IMR-90 (cell line): ENCODE results near the gene DAPK1. TPM values are rescaled to one million over a fixed set of nuclear protein-coding genes. Genes with fewer than 3 reads are reported as not detected.

Source experiments
- ATAC-seq: fragments of 200-7000 bp; cut with Tn5 transposase; 2 replicates; pipeline ENCODE4 v1.9.1; 2020; ENCODE audit warnings: low read depth, mild to moderate bottlenecking, moderate library complexity
- BruUV-seq: library from RNA; stranded (reverse); fragments of 400-500 nt; replicated peaks from 2 replicates; lab custom pipeline; 2021; lab: Mats Ljungman, UMichigan
- CTCF ChIA-PET: fragments of 300-600 bp; formaldehyde crosslinking; extraction: SDS; loops from one replicate; lab custom pipeline; 2021; ENCODE audit warnings: antibody characterized with exemption; lab: Yijun Ruan, JAX
- POLR2A ChIA-PET: fragments of 300-600 bp; sonication (Branson Sonifier 250); formaldehyde crosslinking; loops from one replicate; lab custom pipeline; 2022; ENCODE audit warnings: antibody characterized with exemption; ENCODE audit not compliant: unreplicated experiment; lab: Charles Lee
- DNase-seq: peaks from one replicate; pipeline ENCODE4 v3.0.0; 2013
- H2AFZ ChIP-seq: replicated peaks from 2 replicates; pipeline ENCODE3; 2013; ENCODE audit warnings: low read length, mild to moderate bottlenecking; ENCODE audit not compliant: poor library complexity
- H2AK5ac ChIP-seq: 2 replicates; pipeline ENCODE4 v1.6.1; 2013; ENCODE audit warnings: low read depth, low read length, inconsistent platforms
- H2AK9ac ChIP-seq: replicated peaks from 2 replicates; pipeline ENCODE3; 2013; ENCODE audit warnings: mild to moderate bottlenecking, low read depth, low read length, moderate library complexity; ENCODE audit not compliant: poor library complexity
- H2BK120ac ChIP-seq: 2 replicates; pipeline ENCODE4 v1.6.1; 2013; ENCODE audit warnings: low read depth, low read length, inconsistent platforms
- H2BK15ac ChIP-seq: 3 replicates; pipeline ENCODE4 v1.6.1; 2013; ENCODE audit warnings: low read depth, low read length, inconsistent platforms
- H2BK20ac ChIP-seq: 2 replicates; pipeline ENCODE4 v1.6.1; 2013; ENCODE audit warnings: low read depth, mild to moderate bottlenecking, inconsistent platforms, low read length, moderate library complexity
- H2BK5ac ChIP-seq: 2 replicates; pipeline ENCODE4 v1.6.1; 2013; ENCODE audit warnings: mild to moderate bottlenecking, low read depth, low read length, inconsistent platforms; ENCODE audit not compliant: poor library complexity, severe bottlenecking
- H3K14ac ChIP-seq: replicated peaks from 2 replicates; pipeline ENCODE4 v1.6.1; 2013; ENCODE audit warnings: low read depth, low read length, inconsistent platforms
- H3K18ac ChIP-seq: 2 replicates; pipeline ENCODE4 v1.6.1; 2013; ENCODE audit warnings: low read depth, low read length, control low read depth
- H3K23ac ChIP-seq: 2 replicates; pipeline ENCODE4 v1.6.1; 2013; ENCODE audit warnings: low read depth, low read length, inconsistent platforms
- H3K27ac ChIP-seq: 2 replicates; pipeline ENCODE4 v1.5.1; 2013; ENCODE audit warnings: mild to moderate bottlenecking, control low read depth, low read length; ENCODE audit not compliant: insufficient read depth
- H3K27me3 ChIP-seq: 2 replicates; pipeline ENCODE4 v1.6.1; 2013; ENCODE audit warnings: low read length; ENCODE audit not compliant: control insufficient read depth, insufficient read depth
- H3K36me3 ChIP-seq: 2 replicates; pipeline ENCODE4 v1.6.1; 2013; ENCODE audit warnings: low read length, mixed read lengths; ENCODE audit not compliant: control insufficient read depth, insufficient read depth
- H3K4ac ChIP-seq: 2 replicates; pipeline ENCODE4 v1.6.1; 2013; ENCODE audit warnings: low read depth, low read length, inconsistent platforms
- H3K4me1 ChIP-seq: 2 replicates; pipeline ENCODE4 v1.6.1; 2013; ENCODE audit warnings: low read length, mixed read lengths; ENCODE audit not compliant: control insufficient read depth, insufficient read depth
- H3K4me2 ChIP-seq: 2 replicates; pipeline ENCODE4 v1.6.1; 2013; ENCODE audit warnings: low read depth, mild to moderate bottlenecking, control low read depth, low read length, moderate library complexity
- H3K4me3 ChIP-seq: 2 replicates; pipeline ENCODE4 v1.5.1; 2013; ENCODE audit warnings: low read depth, mild to moderate bottlenecking, control low read depth, low read length, moderate library complexity; ENCODE audit not compliant: insufficient read depth
- H3K56ac ChIP-seq: 2 replicates; pipeline ENCODE4 v1.6.1; 2013; ENCODE audit warnings: low read length, inconsistent platforms; ENCODE audit not compliant: insufficient read depth; ENCODE audit errors: extremely low read depth
- H3K79me1 ChIP-seq, 2 experiments: 2 replicates each; pipeline ENCODE4 v1.6.1; 2013; ENCODE audit warnings: low read length in 2 of 2, inconsistent platforms in 1 of 2, low read depth in 1 of 2
- H3K9ac ChIP-seq: 2 replicates; pipeline ENCODE4 v1.6.1; 2013; ENCODE audit warnings: low read depth, low read length, control low read depth
- H3K9me1 ChIP-seq: 2 replicates; pipeline ENCODE4 v1.6.1; 2013; ENCODE audit warnings: low read length, inconsistent platforms; ENCODE audit not compliant: insufficient read depth
- H3K9me3 ChIP-seq: 2 replicates; pipeline ENCODE4 v1.6.1; 2013; ENCODE audit warnings: low read length; ENCODE audit not compliant: control insufficient read depth, insufficient read depth
- H4K20me1 ChIP-seq: 2 replicates; pipeline ENCODE4 v1.6.1; 2013; ENCODE audit warnings: low read length, inconsistent platforms; ENCODE audit not compliant: insufficient read depth
- H4K5ac ChIP-seq: 2 replicates; pipeline ENCODE4 v1.6.1; 2013; ENCODE audit warnings: mild to moderate bottlenecking, low read depth, low read length, control low read depth
- H4K8ac ChIP-seq, 2 experiments: 2 replicates each; pipeline ENCODE4 v1.6.1; 2013; ENCODE audit warnings: low read depth in 2 of 2, low read length in 2 of 2, control low read depth in 1 of 2, inconsistent platforms in 1 of 2
- H4K91ac ChIP-seq: 2 replicates; pipeline ENCODE4 v1.6.1; 2013; ENCODE audit warnings: low read depth, low read length, inconsistent platforms; ENCODE audit not compliant: insufficient read depth
- BHLHE40 ChIP-seq: fragments of 150-350 bp; IDR thresholded peaks from 2 replicates; pipeline ENCODE4 v1.6.1; 2016; ENCODE audit warnings: mild to moderate bottlenecking, low read depth, low read length
- CEBPB ChIP-seq: IDR thresholded peaks from 2 replicates; pipeline ENCODE4 v1.6.1; 2012; ENCODE audit warnings: low read depth, low read length, improper control_type of control experiment
- CHD1 ChIP-seq: IDR thresholded peaks from 2 replicates; pipeline ENCODE4 v1.6.1; 2012; ENCODE audit warnings: low read depth, low read length, improper control_type of control experiment
- CTCF ChIP-seq: conservative IDR thresholded peaks from 2 replicates; pipeline ENCODE4 v1.5.1; 2012; ENCODE audit warnings: mild to moderate bottlenecking, low read depth, low read length, improper control_type of control experiment
- ELK1 ChIP-seq: fragments of 150-350 bp; IDR thresholded peaks from 2 replicates; pipeline ENCODE4 v1.6.1; 2016; ENCODE audit warnings: low read depth, mild to moderate bottlenecking, low read length, moderate library complexity, borderline replicate concordance
- FOS ChIP-seq: fragments of 150-350 bp; IDR thresholded peaks from 2 replicates; pipeline ENCODE4 v1.6.1; 2016; ENCODE audit warnings: low read depth, low read length
- MAFK ChIP-seq: IDR thresholded peaks from 2 replicates; pipeline ENCODE4 v1.6.1; 2012; ENCODE audit warnings: low read depth, low read length, improper control_type of control experiment
- MAZ ChIP-seq: IDR thresholded peaks from 2 replicates; pipeline ENCODE4 v1.6.1; 2012; ENCODE audit warnings: low read depth, mild to moderate bottlenecking, low read length, improper control_type of control experiment, moderate library complexity, borderline replicate concordance
- MXI1 ChIP-seq: IDR thresholded peaks from 2 replicates; pipeline ENCODE4 v1.6.1; 2012; ENCODE audit warnings: low read depth, mild to moderate bottlenecking, low read length, moderate library complexity, borderline replicate concordance
- NFE2L2 ChIP-seq: fragments of 150-350 bp; IDR thresholded peaks from 2 replicates; pipeline ENCODE4 v1.6.1; 2016; ENCODE audit warnings: low read depth, mild to moderate bottlenecking, low read length
- POLR2A ChIP-seq: IDR thresholded peaks from 2 replicates; pipeline ENCODE4 v1.6.1; 2012; ENCODE audit warnings: mild to moderate bottlenecking, low read depth, low read length
- RAD21 ChIP-seq: IDR thresholded peaks from 2 replicates; pipeline ENCODE4 v1.6.1; 2012; ENCODE audit warnings: low read length, improper control_type of control experiment
- RCOR1 ChIP-seq: IDR thresholded peaks from 2 replicates; pipeline ENCODE4 v1.6.1; 2012; ENCODE audit warnings: mild to moderate bottlenecking, low read length, improper control_type of control experiment; ENCODE audit not compliant: insufficient replicate concordance
- RFX5 ChIP-seq: IDR thresholded peaks from 2 replicates; pipeline ENCODE4 v1.8.0; 2012; ENCODE audit warnings: low read depth, mild to moderate bottlenecking, low read length, moderate library complexity
- SMC3 ChIP-seq: fragments of 150-350 bp; IDR thresholded peaks from 2 replicates; pipeline ENCODE4 v1.6.1; 2016; ENCODE audit warnings: low read depth, mild to moderate bottlenecking, antibody characterized with exemption, low read length, moderate library complexity
- USF2 ChIP-seq: fragments of 150-350 bp; IDR thresholded peaks from 2 replicates; pipeline ENCODE4 v1.6.1; 2017; ENCODE audit warnings: mild to moderate bottlenecking, antibody characterized with exemption, low read length, low read depth
- WGBS, 2 experiments: methylation state at CpG; one replicate each; pipeline versions ENCODE4 v1.1.5 to v1.1.7; 2013; ENCODE audit warnings: missing lambda C conversion rate in 2 of 2; ENCODE audit not compliant: insufficient read length in 1 of 2; ENCODE audit errors: extremely low coverage in 2 of 2; 5-methylcytosine and 5-hydroxymethylcytosine counted together
- dilution Hi-C: fragments of 300-500 bp; cut with HindIII; formaldehyde crosslinking; loops from one replicate; pipeline ENCODE4 v1.14.3; 2018; ENCODE audit warnings: low sequenced_read_pairs; ENCODE audit not compliant: unreplicated experiment
- in situ Hi-C: fragments of 300-500 bp; cut with MboI; formaldehyde crosslinking; loops from 3 replicates; pipeline ENCODE4 v1.14.3; 2019; ENCODE audit warnings: low sequenced_read_pairs, inconsistent platforms, mixed read lengths
- intact Hi-C: fragments of 100-400 bp; cut with micrococcal nuclease; formaldehyde crosslinking; loops from 2 replicates; pipeline ENCODE4 v1.10.0; 2022
- polyA plus RNA-seq, 3 experiments: library from polyadenylated mRNA; depleted of rRNA; stranded (reverse); fragments of >200 nt; gene quantifications; 2 replicates each; pipeline ENCODE4 v1.2.3, GENCODE V29; 2012; ENCODE audit warnings: low replicate concordance in 1 of 3
- total RNA-seq: library from RNA; depleted of rRNA; stranded (reverse); fragments of >200 nt; gene quantifications from 2 replicates; pipeline ENCODE4 v1.2.3, GENCODE V29; 2012

The DAPK1 gene
- total and polyA plus RNA-seq, 2 of the 4 experiments (the other 2 are of a cell fraction), result under 0.01 to 0.03 TPM

GRCh38 chr9:87601595-87601994, 103.9 kb downstream of the DAPK1 start:
- Histone ChIP-seq H3K56ac (no peak overlapping the region), H2BK5ac (no peak overlapping the region), H3K4me1 (peaks cover 13% of the 10 kb centered on the region), H3K79me1 (no peaks in the 10 kb centered on the region), H4K5ac (no peak overlapping the region), H2AK9ac (no peak overlapping the region), H2AK5ac (no peak overlapping the region), H4K8ac (no peak overlapping the region), H3K4me2 (no peak overlapping the region), H3K27me3 (peaks cover 4% of the 10 kb centered on the region; the same call in 1 of the 2 replicates), H3K9me3 (no peaks in the 10 kb centered on the region), H4K91ac (no peak overlapping the region), H3K18ac (no peak overlapping the region), H3K4me3 (no peak overlapping the region), H3K9me1 (no peaks in the 10 kb centered on the region), H3K36me3 (no peaks in the 10 kb centered on the region), H3K27ac (no peak overlapping the region), H3K14ac (no peak overlapping the region), H2BK15ac (no peak overlapping the region), H3K23ac (no peak overlapping the region), H2BK20ac (no peak overlapping the region), H3K4ac (no peak overlapping the region; the same call in 1 of the 2 replicates), H2AFZ (no peak overlapping the region), H3K9ac (no peak overlapping the region), H2BK120ac (no peak overlapping the region), H4K20me1 (no peaks in the 10 kb centered on the region)
- no peak for ATAC-seq
- no peak for DNase-seq
- in situ Hi-C loops (no loop called here), intact Hi-C loops (loop anchor here (5.0 kb wide), 1 partner anchor 264 kb away; no protein-coding TSS in a partner anchor), dilution Hi-C loops (no loop called here)
- TF ChIP-seq USF2, result no peak
- TF ChIP-seq RFX5, result no peak
- no peak for TF ChIP-seq POLR2A
- no peak for TF ChIP-seq RAD21
- no peak for TF ChIP-seq RCOR1
- no peak for TF ChIP-seq CEBPB
- no peak for TF ChIP-seq CTCF
- TF ChIP-seq MAZ, result no peak
- TF ChIP-seq MAFK, result no peak
- no peak for TF ChIP-seq BHLHE40
- TF ChIP-seq ELK1, result no peak
- no peak for TF ChIP-seq SMC3
- no peak for TF ChIP-seq NFE2L2
- TF ChIP-seq CHD1, result no peak
- TF ChIP-seq MXI1, result no peak
- TF ChIP-seq FOS, result no peak
- ChIA-PET POLR2A (no interaction called here), CTCF (no interaction called here)
- BruUV-seq, result no TSS peak
- no CpG with 5 or more reads among the region's 5 CpGs for WGBS, 2 experiments
